ENCODE measurements around the gene NMBR. TPM values are rescaled to one million over a fixed set of nuclear protein-coding genes. Genes with fewer than 3 reads are reported as not detected.
"Not testable (repeated sequence)": the region's sequence is repeated elsewhere in the genome, so short reads cannot be mapped to it uniquely, and the experiment has no call there.

NMBR gene
- total RNA-seq, 1 donor from 2014 or later: not detected

GRCh38 chr6:142071981-142072380 is 74.9 kb downstream of the NMBR start:
- DNase-seq (ENCODE audit: low spot score) (no peak), ATAC-seq (no peak)

- ATAC-seq (no peak), DNase-seq (ENCODE audit: low spot score) (no peak)
Measured at GRCh38 chr6:142068416-142068815, 78.5 kb downstream of the NMBR start.

- not testable (repeated sequence) for ATAC-seq
Measured at GRCh38 chr6:142062861-142063260, 84.1 kb downstream of the NMBR start.

GRCh38 chr6:142058551-142059290 is 88.2 kb downstream of the NMBR start:
- DNase-seq (ENCODE audit: low spot score): no peak
- ATAC-seq: no peak

More at GRCh38 chr6:142062861-142063260, 84.1 kb downstream of the NMBR start:
- not testable (repeated sequence) for DNase-seq (ENCODE audit: low spot score)

GRCh38 chr6:142055219-142055618 is 91.7 kb downstream of the NMBR start:
- ATAC-seq (no peak), DNase-seq (ENCODE audit: low spot score) (no peak)

GRCh38 chr6:142051404-142051803 is 95.5 kb downstream of the NMBR start:
- DNase-seq (ENCODE audit: low spot score) (no peak), ATAC-seq (no peak)

GRCh38 chr6:142048593-142048980 is 98.3 kb downstream of the NMBR start:
- no peak for DNase-seq (ENCODE audit: low spot score)
- ATAC-seq: no peak

- no peak for ATAC-seq
- no peak for DNase-seq (ENCODE audit: low spot score)
Measured at GRCh38 chr6:142047934-142048592, 98.9 kb downstream of the NMBR start.

GRCh38 chr6:142045380-142046278 is 101.3 kb downstream of the NMBR start:
- peak; percentile 83 for ATAC-seq
- DNase-seq (ENCODE audit: low spot score): no peak

- no peak for DNase-seq (ENCODE audit: low spot score)
- no peak for ATAC-seq
Measured at GRCh38 chr6:142035890-142036289, 111.0 kb downstream of the NMBR start.

- DNase-seq (ENCODE audit: low spot score) (no peak), ATAC-seq (no peak)
Measured at GRCh38 chr6:142031035-142031434, 115.9 kb downstream of the NMBR start.

- ATAC-seq (no peak), DNase-seq (ENCODE audit: low spot score) (no peak)
Measured at GRCh38 chr6:142030115-142030619, 116.8 kb downstream of the NMBR start.

GRCh38 chr6:142028527-142028926 is 118.4 kb downstream of the NMBR start:
- DNase-seq (ENCODE audit: low spot score) (no peak), ATAC-seq (no peak)

- not testable (repeated sequence) for ATAC-seq; DNase-seq (ENCODE audit: low spot score)
Measured at GRCh38 chr6:142027804-142028203, 119.1 kb downstream of the NMBR start.

- no peak for DNase-seq (ENCODE audit: low spot score)
- ATAC-seq: no peak
Measured at GRCh38 chr6:142027074-142027473, 119.8 kb downstream of the NMBR start.

- no peak for ATAC-seq
- DNase-seq (ENCODE audit: low spot score): no peak
Measured at GRCh38 chr6:142026471-142026870, 120.5 kb downstream of the NMBR start.

Other genes starting within 250 kb of the NMBR start
- not detected for gene GJE1, start 14.2 kb downstream of the NMBR start, total RNA-seq
- 16.7 TPM for gene VTA1, start 141 bp upstream of the NMBR start, total RNA-seq
- 84.4 TPM for gene ADGRG6, start 154.9 kb upstream of the NMBR start, total RNA-seq